A549 (cell line): Measurements from ENCODE around the gene CLDN1.

Experiments
- CEBPB ChIP-seq, 2 experiments: fragments of >200 bp in 1 of 2; sonication (Bioruptor Twin) in 1 of 2; formaldehyde crosslinking in 1 of 2; IDR thresholded peaks; 2 replicates each; pipeline ENCODE4 v1.6.1; 2012 to 2016
- FOSB ChIP-seq: fragments of 250-450 bp; sonication (Bioruptor Pico); IDR thresholded peaks from 2 replicates; pipeline ENCODE4 v1.5.0; 2020; ENCODE audit warnings: mild to moderate bottlenecking, moderate library complexity
- FOXS1 ChIP-seq: fragments of 250-450 bp; sonication (Bioruptor Pico); IDR thresholded peaks from 2 replicates; pipeline ENCODE4 v1.5.0; 2020; ENCODE audit warnings: mild to moderate bottlenecking, moderate library complexity
- JUN ChIP-seq, 2 experiments: fragments of >200 bp; sonication (Bioruptor Twin); formaldehyde crosslinking; IDR thresholded peaks; 2 replicates in 1 of 2; 3 replicates in 1 of 2; pipeline ENCODE4 v1.6.1; 2016 to 2017
- MAFK ChIP-seq: fragments of 450-650 bp; IDR thresholded peaks from 2 replicates; pipeline ENCODE4 v1.6.1; 2014; ENCODE audit not compliant: partially characterized antibody
- RAD21 ChIP-seq, 2 experiments: fragments of >200 bp in 1 of 2; sonication (Bioruptor Twin) in 1 of 2; formaldehyde crosslinking in 1 of 2; IDR thresholded peaks in 1 of 2; conservative IDR thresholded peaks in 1 of 2; 2 replicates in 1 of 2; 3 replicates in 1 of 2; pipeline ENCODE4 v1.6.1; 2012 to 2018; ENCODE audit warnings: inconsistent platforms in 1 of 2
- RFX5 ChIP-seq: fragments of 450-650 bp; IDR thresholded peaks from 2 replicates; pipeline ENCODE4 v1.7.1; 2014; ENCODE audit warnings: antibody characterized with exemption, mild to moderate bottlenecking, moderate library complexity
- SREBF2 ChIP-seq: fragments of 450-650 bp; IDR thresholded peaks from 2 replicates; pipeline ENCODE4 v1.6.1; 2014; ENCODE audit warnings: mild to moderate bottlenecking, moderate library complexity
- USF2 ChIP-seq: fragments of 450-650 bp; IDR thresholded peaks from 2 replicates; pipeline ENCODE4 v1.6.1; 2014; ENCODE audit warnings: antibody characterized with exemption
- TF ChIP-seq, protein P1 (sequence below): fragments of >200 bp; sonication (Bioruptor Twin); formaldehyde crosslinking; IDR thresholded peaks from 3 replicates; pipeline ENCODE4 v1.5.1; 2016

GRCh38 chr3:190340071-190340470 is 17.8 kb upstream of the CLDN1 start:
- no peak for TF ChIP-seq FOXS1 (CRISPR knock-in tag)
- TF ChIP-seq, protein P1, sequence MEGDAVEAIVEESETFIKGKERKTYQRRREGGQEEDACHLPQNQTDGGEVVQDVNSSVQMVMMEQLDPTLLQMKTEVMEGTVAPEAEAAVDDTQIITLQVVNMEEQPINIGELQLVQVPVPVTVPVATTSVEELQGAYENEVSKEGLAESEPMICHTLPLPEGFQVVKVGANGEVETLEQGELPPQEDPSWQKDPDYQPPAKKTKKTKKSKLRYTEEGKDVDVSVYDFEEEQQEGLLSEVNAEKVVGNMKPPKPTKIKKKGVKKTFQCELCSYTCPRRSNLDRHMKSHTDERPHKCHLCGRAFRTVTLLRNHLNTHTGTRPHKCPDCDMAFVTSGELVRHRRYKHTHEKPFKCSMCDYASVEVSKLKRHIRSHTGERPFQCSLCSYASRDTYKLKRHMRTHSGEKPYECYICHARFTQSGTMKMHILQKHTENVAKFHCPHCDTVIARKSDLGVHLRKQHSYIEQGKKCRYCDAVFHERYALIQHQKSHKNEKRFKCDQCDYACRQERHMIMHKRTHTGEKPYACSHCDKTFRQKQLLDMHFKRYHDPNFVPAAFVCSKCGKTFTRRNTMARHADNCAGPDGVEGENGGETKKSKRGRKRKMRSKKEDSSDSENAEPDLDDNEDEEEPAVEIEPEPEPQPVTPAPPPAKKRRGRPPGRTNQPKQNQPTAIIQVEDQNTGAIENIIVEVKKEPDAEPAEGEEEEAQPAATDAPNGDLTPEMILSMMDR = no peak
- TF ChIP-seq JUN (IDR thresholded peaks at IDR 0.05) = no peak
- TF ChIP-seq CEBPB (IDR thresholded peaks at IDR 0.05) = no peak
- TF ChIP-seq FOSB = no peak
- no peak for TF ChIP-seq RAD21 (conservative IDR thresholded peaks at IDR 0.05 in 1 of 2, IDR thresholded peaks at IDR 0.05 in 1 of 2)
- TF ChIP-seq USF2 = no peak
- no peak for TF ChIP-seq SREBF2
- no peak for TF ChIP-seq RFX5
- no peak for TF ChIP-seq MAFK
